ENCODE measurements around the gene ASIP. TPM values are rescaled to one million over a fixed set of nuclear protein-coding genes. Genes with fewer than 3 reads are reported as not detected.

Gene ASIP
- total and polyA plus RNA-seq, 2 of the 13 experiments (the other 11 are each of a cell fraction or from before 2014, with no cell fraction given): not detected

DNA sequence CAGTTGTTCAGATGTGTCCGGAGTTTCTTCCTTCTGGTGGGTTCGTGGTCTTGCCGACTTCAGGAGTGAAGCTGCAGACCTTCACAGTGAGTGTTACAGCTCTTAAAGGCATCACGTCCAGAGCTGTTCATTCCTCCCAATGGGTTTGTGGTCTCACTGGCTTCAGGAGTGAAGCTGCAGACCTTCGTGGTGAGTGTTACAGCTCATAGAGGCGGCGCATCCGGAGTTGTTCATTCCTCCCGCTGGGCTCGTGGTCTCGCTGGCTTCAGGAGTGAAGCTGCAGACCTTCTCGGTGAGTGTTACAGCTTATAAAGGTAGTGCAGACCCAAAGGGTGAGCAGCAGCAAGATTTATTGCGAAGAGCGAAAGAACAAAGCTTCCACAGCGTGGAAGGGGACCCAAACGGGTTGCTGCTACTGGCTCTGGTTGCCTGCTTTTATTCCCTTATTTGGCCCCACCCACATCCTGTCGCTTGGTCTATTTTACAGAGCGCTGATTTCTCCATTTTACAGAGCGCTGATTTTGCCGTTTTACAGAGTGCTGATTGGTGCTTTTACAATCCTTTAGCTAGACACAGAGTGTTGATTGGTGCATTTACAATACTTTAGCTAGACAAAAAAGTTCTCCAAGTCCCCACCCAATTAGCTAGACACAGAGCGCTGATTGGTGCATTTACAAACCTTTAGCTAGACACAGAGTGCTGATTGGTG is 35.9 kb upstream of the ASIP start (continued):
- peak; percentile 40; the same call in 1 of the 2 replicates for TF ChIP-seq HMGXB3 (CRISPR knock-in tag; IDR thresholded peaks at IDR 0.05; ENCODE audit: borderline replicate concordance)
- 0 out of 2 replicates have a peak, but pooled peaks have one; percentile 40 for TF ChIP-seq ZNF567 (CRISPR knock-in tag; IDR thresholded peaks at IDR 0.05; ENCODE audit: borderline replicate concordance)
- TF ChIP-seq ZNF629 (CRISPR knock-in tag; conservative IDR thresholded peaks at IDR 0.05): peak; percentile 70
- peak; percentile 70; the same call in 1 of the 2 replicates for TF ChIP-seq ZBTB42 (CRISPR knock-in tag; IDR thresholded peaks at IDR 0.05)
- TF ChIP-seq BRCA1 (CRISPR knock-in tag; IDR thresholded peaks at IDR 0.05): 0 out of 2 replicates have a peak, but pooled peaks have one; percentile 52
- TF ChIP-seq ZNF232 (CRISPR knock-in tag; IDR thresholded peaks at IDR 0.05; ENCODE audit: borderline replicate concordance): 0 out of 2 replicates have a peak, but pooled peaks have one; percentile 75
- TF ChIP-seq TBX2 (CRISPR knock-in tag; IDR thresholded peaks at IDR 0.05; ENCODE audit: borderline replicate concordance): peak; percentile 45; the same call in 1 of the 2 replicates
- peak; percentile 78; the same call in 1 of the 2 replicates for TF ChIP-seq ZMYM2 (CRISPR knock-in tag; IDR thresholded peaks at IDR 0.05)
- peak; percentile 62; the same call in 1 of the 2 replicates for TF ChIP-seq ZNF501 (CRISPR knock-in tag; IDR thresholded peaks at IDR 0.05)
- TF ChIP-seq ZNF205 (CRISPR knock-in tag; IDR thresholded peaks at IDR 0.05): peak; percentile 85
- TF ChIP-seq POGZ (CRISPR knock-in tag; IDR thresholded peaks at IDR 0.05): peak; percentile 27; the same call in 1 of the 2 replicates
- peak; percentile 65; the same call in 1 of the 2 replicates for TF ChIP-seq BORCS8-MEF2B (CRISPR knock-in tag; IDR thresholded peaks at IDR 0.05)
- TF ChIP-seq KMT2A (CRISPR knock-in tag; IDR thresholded peaks at IDR 0.05): peak; percentile 64; the same call in 1 of the 2 replicates
- peak; percentile 27; the same call in 1 of the 2 replicates for TF ChIP-seq PHF21A (CRISPR knock-in tag; IDR thresholded peaks at IDR 0.05)
- TF ChIP-seq ERF (CRISPR knock-in tag; IDR thresholded peaks at IDR 0.05): peak; percentile 50; the same call in 1 of the 2 replicates
- peak; percentile 25; the same call in 1 of the 2 replicates for TF ChIP-seq MLX (CRISPR knock-in tag; IDR thresholded peaks at IDR 0.05)
- TF ChIP-seq HMGXB4 (CRISPR knock-in tag; IDR thresholded peaks at IDR 0.05; ENCODE audit: borderline replicate concordance in 1 of 2, low read depth in 1 of 2): 0 out of 4 replicates have a peak, but pooled peaks of 1 of the 2 experiments have one; percentile 35

Data from HepG2 (cell line).